HL-60 (cell line): Measurements from ENCODE around the gene SNW1.
A peak's percentile ranks its signal among the peaks of the same experiment; 100 is the strongest.
"Not testable (repeated sequence)": the region's sequence is repeated elsewhere in the genome, so short reads cannot be mapped to it uniquely, and the experiment has no call there.

ENCODE experiments used
- DNase-seq, 2 experiments: peaks; one replicate each; pipeline ENCODE4 v3.0.0-alpha.2; 2010 to 2020; ENCODE audit warnings: low read depth in 1 of 2, low spot score in 1 of 2
- H3K27ac ChIP-seq: fragments of 250-450 bp; sonication (Bioruptor Pico); replicated peaks from 2 replicates; pipeline ENCODE4 v1.5.1; 2020; ENCODE audit warnings: mild to moderate bottlenecking, moderate library complexity
- H3K27me3 ChIP-seq: fragments of 250-450 bp; sonication (Bioruptor Pico); 2 replicates; pipeline ENCODE4 v1.5.1; 2021; ENCODE audit warnings: mild to moderate bottlenecking, moderate library complexity; ENCODE audit not compliant: insufficient read depth, poor library complexity, severe bottlenecking
- H3K4me3 ChIP-seq: replicated peaks from 2 replicates; pipeline ENCODE4 v1.5.1; 2011; ENCODE audit warnings: mild to moderate bottlenecking, control low read depth, low read length; ENCODE audit not compliant: insufficient read depth
- CTCF ChIP-seq: IDR thresholded peaks from one replicate; pipeline ENCODE4 v1.5.1; 2011; ENCODE audit warnings: low read length, control low read depth, inconsistent platforms; ENCODE audit not compliant: insufficient read depth
- GABPA ChIP-seq: IDR thresholded peaks from 2 replicates; pipeline ENCODE4 v1.6.1; 2012; ENCODE audit warnings: low read depth
- POLR2AphosphoS5 ChIP-seq: IDR thresholded peaks from 2 replicates; pipeline ENCODE4 v1.6.1; 2012; ENCODE audit warnings: low read depth
- SPI1 ChIP-seq: IDR thresholded peaks from 2 replicates; pipeline ENCODE4 v1.6.1; 2012; ENCODE audit warnings: low read depth, mild to moderate bottlenecking, borderline replicate concordance
- TF ChIP-seq, protein P1 (sequence below): IDR thresholded peaks from 2 replicates; pipeline ENCODE4 v1.6.1; 2012; ENCODE audit warnings: low read depth; ENCODE audit not compliant: insufficient replicate concordance

The SNW1 gene

GRCh38 chr14:77799863-77800730, 39.1 kb upstream of the SNW1 start, which contains the start of gene ADCK1:
TSS of gene ADCK1 (plus strand) at chr14:77800109. CDS start at chr14:77818979, 18,870 bp downstream.
- Histone ChIP-seq H3K27ac (peak within 1 kb of the TSS; percentile 66), H3K27me3 (no peaks in the 10 kb centered on the region), H3K4me3 (peak within 1 kb of the TSS; percentile 59)
- DNase-seq, result peak; percentile 49 to 75
- TF ChIP-seq CTCF, result no peak
- TF ChIP-seq GABPA, result peak; percentile 33; the same call in 1 of the 2 replicates
- TF ChIP-seq, protein P1, sequence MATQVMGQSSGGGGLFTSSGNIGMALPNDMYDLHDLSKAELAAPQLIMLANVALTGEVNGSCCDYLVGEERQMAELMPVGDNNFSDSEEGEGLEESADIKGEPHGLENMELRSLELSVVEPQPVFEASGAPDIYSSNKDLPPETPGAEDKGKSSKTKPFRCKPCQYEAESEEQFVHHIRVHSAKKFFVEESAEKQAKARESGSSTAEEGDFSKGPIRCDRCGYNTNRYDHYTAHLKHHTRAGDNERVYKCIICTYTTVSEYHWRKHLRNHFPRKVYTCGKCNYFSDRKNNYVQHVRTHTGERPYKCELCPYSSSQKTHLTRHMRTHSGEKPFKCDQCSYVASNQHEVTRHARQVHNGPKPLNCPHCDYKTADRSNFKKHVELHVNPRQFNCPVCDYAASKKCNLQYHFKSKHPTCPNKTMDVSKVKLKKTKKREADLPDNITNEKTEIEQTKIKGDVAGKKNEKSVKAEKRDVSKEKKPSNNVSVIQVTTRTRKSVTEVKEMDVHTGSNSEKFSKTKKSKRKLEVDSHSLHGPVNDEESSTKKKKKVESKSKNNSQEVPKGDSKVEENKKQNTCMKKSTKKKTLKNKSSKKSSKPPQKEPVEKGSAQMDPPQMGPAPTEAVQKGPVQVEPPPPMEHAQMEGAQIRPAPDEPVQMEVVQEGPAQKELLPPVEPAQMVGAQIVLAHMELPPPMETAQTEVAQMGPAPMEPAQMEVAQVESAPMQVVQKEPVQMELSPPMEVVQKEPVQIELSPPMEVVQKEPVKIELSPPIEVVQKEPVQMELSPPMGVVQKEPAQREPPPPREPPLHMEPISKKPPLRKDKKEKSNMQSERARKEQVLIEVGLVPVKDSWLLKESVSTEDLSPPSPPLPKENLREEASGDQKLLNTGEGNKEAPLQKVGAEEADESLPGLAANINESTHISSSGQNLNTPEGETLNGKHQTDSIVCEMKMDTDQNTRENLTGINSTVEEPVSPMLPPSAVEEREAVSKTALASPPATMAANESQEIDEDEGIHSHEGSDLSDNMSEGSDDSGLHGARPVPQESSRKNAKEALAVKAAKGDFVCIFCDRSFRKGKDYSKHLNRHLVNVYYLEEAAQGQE, result no peak
- no peak for TF ChIP-seq POLR2AphosphoS5
- TF ChIP-seq SPI1, result no peak

GRCh38 chr14:77799456-77799855, 38.5 kb upstream of the SNW1 start:
- peak overlapping the region; percentile 59 for H3K4me3 ChIP-seq
- not testable (repeated sequence) for H3K27me3 ChIP-seq, H3K27ac ChIP-seq, DNase-seq

- H3K4me3 ChIP-seq, result no peak overlapping the region
- no peaks in the 10 kb centered on the region for H3K27me3 ChIP-seq
- H3K27ac ChIP-seq, result no peak overlapping the region
- TF ChIP-seq SPI1 (no peak), GABPA (no peak)
- TF ChIP-seq, protein P1, result no peak
- no peak for DNase-seq
Measured at GRCh38 chr14:77794357-77794756, 33.4 kb upstream of the SNW1 start.

DNA sequence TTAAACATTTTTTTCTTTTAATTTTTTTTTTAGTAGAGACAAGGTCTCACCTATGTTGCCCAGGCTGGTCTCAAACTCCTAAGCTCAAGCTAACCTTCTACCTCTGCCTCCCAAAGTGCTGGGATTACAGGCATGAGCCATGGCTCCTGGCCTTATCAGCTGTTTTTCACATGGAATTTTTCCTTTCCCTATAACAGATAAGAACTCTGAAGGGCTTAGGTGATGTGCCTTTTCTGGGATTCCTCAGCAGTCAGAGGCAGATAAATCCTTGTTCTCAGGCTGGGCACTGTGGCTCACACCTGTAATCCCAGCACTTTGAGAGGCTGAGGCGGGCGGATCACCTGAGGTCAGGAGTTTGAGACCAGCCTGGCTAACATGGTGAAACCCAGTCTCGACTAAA, 32.3 kb upstream of the SNW1 start:
- not testable (repeated sequence) for H3K27me3 ChIP-seq, H3K27ac ChIP-seq, H3K4me3 ChIP-seq, DNase-seq

- DNase-seq, result no peak
- H3K27me3 ChIP-seq, result no peaks in the 10 kb centered on the region
- no peak overlapping the region for H3K4me3 ChIP-seq
- TF ChIP-seq GABPA, result no peak
- no peak overlapping the region for H3K27ac ChIP-seq
Measured at GRCh38 chr14:77791225-77791600, 30.3 kb upstream of the SNW1 start.
